Mesenchymal stem cell (in vitro differentiated cells and primary cell): ENCODE measurements around the gene CT47C1.
"Not testable (repeated sequence)": the region's sequence is repeated elsewhere in the genome, so short reads cannot be mapped to it uniquely, and the experiment has no call there.

Experiments
- DNase-seq: peaks from one replicate; pipeline ENCODE4 v3.0.0-alpha.2; 2013
- H2AFZ ChIP-seq: one replicate; pipeline ENCODE4 v1.6.1; 2013; ENCODE audit warnings: low read depth, mild to moderate bottlenecking, control low read depth, inconsistent platforms, low read length, moderate library complexity
- H2AK5ac ChIP-seq: 2 replicates; pipeline ENCODE4 v1.6.1; 2013; ENCODE audit warnings: low read length, moderate library complexity, mild to moderate bottlenecking, inconsistent platforms; ENCODE audit not compliant: severe bottlenecking
- H2BK120ac ChIP-seq: one replicate; pipeline ENCODE4 v1.6.1; 2013; ENCODE audit warnings: low read depth, mild to moderate bottlenecking, inconsistent platforms, low read length, moderate library complexity
- H2BK12ac ChIP-seq, 2 experiments: one replicate each; pipeline ENCODE4 v1.6.1; 2013; ENCODE audit warnings: inconsistent platforms in 2 of 2, low read length in 2 of 2, mild to moderate bottlenecking in 2 of 2, moderate library complexity in 2 of 2, control low read depth in 1 of 2
- H2BK15ac ChIP-seq: one replicate; pipeline ENCODE4 v1.6.1; 2013; ENCODE audit warnings: mild to moderate bottlenecking, low read depth, inconsistent platforms; ENCODE audit not compliant: poor library complexity, severe bottlenecking
- H2BK5ac ChIP-seq: 2 replicates; pipeline ENCODE4 v1.6.1; 2013; ENCODE audit warnings: low read depth, mild to moderate bottlenecking, low read length, control low read depth, inconsistent platforms; ENCODE audit not compliant: poor library complexity, severe bottlenecking
- H3K14ac ChIP-seq, 2 experiments: one replicate each; pipeline ENCODE4 v1.6.1; 2013; ENCODE audit warnings: inconsistent platforms in 2 of 2, low read length in 2 of 2, control low read depth in 1 of 2, mild to moderate bottlenecking in 1 of 2, moderate library complexity in 1 of 2
- H3K18ac ChIP-seq, 2 experiments: one replicate each; pipeline ENCODE4 v1.6.1; 2013; ENCODE audit warnings: inconsistent platforms in 2 of 2, low read length in 2 of 2, control low read depth in 1 of 2, low read depth in 1 of 2, mild to moderate bottlenecking in 1 of 2
- H3K23ac ChIP-seq, 2 experiments: one replicate each; pipeline ENCODE4 v1.6.1; 2013; ENCODE audit warnings: inconsistent platforms in 2 of 2, low read length in 2 of 2, mild to moderate bottlenecking in 2 of 2, moderate library complexity in 2 of 2, control low read depth in 1 of 2
- H3K27ac ChIP-seq: 2 replicates; pipeline ENCODE4 v1.5.1; 2013; ENCODE audit warnings: mild to moderate bottlenecking, moderate library complexity, low read length, control low read depth, inconsistent platforms; ENCODE audit not compliant: poor library complexity, severe bottlenecking
- H3K27me3 ChIP-seq, 2 experiments: 2 replicates each; pipeline versions ENCODE4 v1.6.1 to v1.7.0; 2013; ENCODE audit warnings: low read length in 2 of 2, mild to moderate bottlenecking in 2 of 2, moderate library complexity in 2 of 2, control low read depth in 1 of 2, inconsistent platforms in 1 of 2; ENCODE audit not compliant: control insufficient read depth in 1 of 2, insufficient read depth in 1 of 2
- H3K36me3 ChIP-seq, 2 experiments: 2 replicates each; pipeline versions ENCODE4 v1.6.1 to v1.7.0; 2013; ENCODE audit warnings: low read length in 2 of 2, control low read depth in 1 of 2, inconsistent platforms in 1 of 2, low read depth in 1 of 2, mild to moderate bottlenecking in 1 of 2; ENCODE audit not compliant: insufficient read depth in 2 of 2, control insufficient read depth in 1 of 2
- H3K4ac ChIP-seq, 2 experiments: one replicate each; pipeline ENCODE4 v1.6.1; 2013; ENCODE audit warnings: inconsistent platforms in 2 of 2, low read length in 2 of 2, mild to moderate bottlenecking in 2 of 2, moderate library complexity in 2 of 2, control low read depth in 1 of 2, low read depth in 1 of 2
- H3K4me1 ChIP-seq: 2 replicates; pipeline ENCODE4 v1.6.1; 2013; ENCODE audit warnings: low read depth, low read length, control low read depth; ENCODE audit not compliant: control insufficient read depth, insufficient read depth
- H3K4me2 ChIP-seq: 2 replicates; pipeline ENCODE4 v1.6.1; 2013; ENCODE audit warnings: low read length, mild to moderate bottlenecking, inconsistent platforms; ENCODE audit not compliant: poor library complexity, severe bottlenecking
- H3K4me3 ChIP-seq, 2 experiments: 2 replicates each; pipeline versions ENCODE4 v1.5.1 to v1.7.0; 2013; ENCODE audit warnings: low read length in 2 of 2, mild to moderate bottlenecking in 2 of 2, control low read depth in 1 of 2, low read depth in 1 of 2; ENCODE audit not compliant: insufficient read depth in 1 of 2
- H3K79me1 ChIP-seq: replicated peaks from 2 replicates; pipeline ENCODE4 v1.6.1; 2013; ENCODE audit warnings: mild to moderate bottlenecking, control low read depth, low read length, inconsistent platforms; ENCODE audit not compliant: poor library complexity, severe bottlenecking
- H3K9ac ChIP-seq: 2 replicates; pipeline ENCODE4 v1.7.0; 2013; ENCODE audit warnings: mild to moderate bottlenecking, low read length, moderate library complexity
- H3K9me3 ChIP-seq: 2 replicates; pipeline ENCODE4 v1.7.0; 2013; ENCODE audit warnings: mild to moderate bottlenecking, low read length; ENCODE audit not compliant: control insufficient read depth
- H4K8ac ChIP-seq: one replicate; pipeline ENCODE4 v1.6.1; 2013; ENCODE audit warnings: inconsistent platforms, mild to moderate bottlenecking, low read length, moderate library complexity
- H4K91ac ChIP-seq: one replicate; pipeline ENCODE4 v1.6.1; 2013; ENCODE audit warnings: mild to moderate bottlenecking, low read length, inconsistent platforms
- WGBS: methylation state at CpG from one replicate; pipeline ENCODE4 v1.1.7; 2013; ENCODE audit warnings: mixed read lengths; 5-methylcytosine and 5-hydroxymethylcytosine counted together

CT47C1 gene

GRCh38 chrX:119028733-119029330 is 44.0 kb upstream of the CT47C1 start:
- no peak overlapping the region for H3K4me2 ChIP-seq
- no peaks in the 10 kb centered on the region for H3K4me1 ChIP-seq
- H3K27me3 ChIP-seq: no peaks in the 10 kb centered on the region
- H2AFZ ChIP-seq: no peak overlapping the region
- H3K4me3 ChIP-seq: no peak overlapping the region
- H3K9me3 ChIP-seq: peaks cover 18% of the 10 kb centered on the region
- H3K23ac ChIP-seq: no peak overlapping the region
- no peak overlapping the region for H2BK5ac ChIP-seq
- no peaks in the 10 kb centered on the region for H3K79me1 ChIP-seq
- no peak for DNase-seq
- H2BK15ac ChIP-seq: no peak overlapping the region
- no peak overlapping the region for H2BK12ac ChIP-seq
- no peak overlapping the region for H3K9ac ChIP-seq
- WGBS: no CpG with 5 or more reads among the region's 1 CpG
- H2AK5ac ChIP-seq: no peak overlapping the region
- H3K18ac ChIP-seq: no peak overlapping the region
- H3K4ac ChIP-seq: no peak overlapping the region
- no peak overlapping the region for H2BK120ac ChIP-seq
- no peaks in the 10 kb centered on the region for H3K36me3 ChIP-seq
- no peak overlapping the region for H4K8ac ChIP-seq
- no peak overlapping the region for H3K27ac ChIP-seq
- H4K91ac ChIP-seq: no peak overlapping the region
- H3K14ac ChIP-seq: no peak overlapping the region

- not testable (repeated sequence) for H3K27me3 ChIP-seq, H3K27ac ChIP-seq, H2BK12ac ChIP-seq, H3K23ac ChIP-seq, H2AFZ ChIP-seq, H2BK120ac ChIP-seq, H3K18ac ChIP-seq, DNase-seq, H2AK5ac ChIP-seq, H2BK5ac ChIP-seq, H3K4me1 ChIP-seq, H3K36me3 ChIP-seq, H3K4me2 ChIP-seq, H4K91ac ChIP-seq, H3K4ac ChIP-seq, H4K8ac ChIP-seq, H3K9ac ChIP-seq, H2BK15ac ChIP-seq, H3K79me1 ChIP-seq, H3K14ac ChIP-seq, H3K4me3 ChIP-seq
- peaks cover 24% of the 10 kb centered on the region for H3K9me3 ChIP-seq
- WGBS: 96% methylated on average over 6 of the region's 10 CpGs
Observed at GRCh38 chrX:119029656-119030055, 43.1 kb upstream of the CT47C1 start.

GRCh38 chrX:119030990-119031389 is 41.8 kb upstream of the CT47C1 start:
- Histone ChIP-seq H3K27ac (no peak overlapping the region), H3K79me1 (no peaks in the 10 kb centered on the region), H2BK12ac (no peak overlapping the region), H4K8ac (no peak overlapping the region), H3K9ac (no peak overlapping the region), H3K9me3 (peaks cover 22% of the 10 kb centered on the region), H3K14ac (no peak overlapping the region), H3K27me3 (no peaks in the 10 kb centered on the region), H4K91ac (no peak overlapping the region), H3K4me3 (no peak overlapping the region), H2AK5ac (no peak overlapping the region), H3K18ac (no peak overlapping the region), H3K23ac (no peak overlapping the region), H2BK120ac (no peak overlapping the region), H3K4me1 (no peaks in the 10 kb centered on the region), H3K4me2 (no peak overlapping the region), H2AFZ (no peak overlapping the region), H2BK5ac (no peak overlapping the region), H3K36me3 (no peaks in the 10 kb centered on the region), H3K4ac (no peak overlapping the region), H2BK15ac (no peak overlapping the region)
- DNase-seq: no peak

GRCh38 chrX:119036107-119037029 is 36.4 kb upstream of the CT47C1 start:
- H3K36me3 ChIP-seq: no peaks in the 10 kb centered on the region
- no peak overlapping the region for H4K91ac ChIP-seq
- H3K14ac ChIP-seq: no peak overlapping the region
- H3K4ac ChIP-seq: no peak overlapping the region
- no peak for DNase-seq
- H2BK15ac ChIP-seq: no peak overlapping the region
- no peak overlapping the region for H3K27ac ChIP-seq
- no peak overlapping the region for H2BK12ac ChIP-seq
- peaks cover 17% of the 10 kb centered on the region for H3K9me3 ChIP-seq
- no peak overlapping the region for H3K9ac ChIP-seq
- no peak overlapping the region for H3K18ac ChIP-seq
- no peak overlapping the region for H3K4me2 ChIP-seq
- H3K4me1 ChIP-seq: peaks cover 2% of the 10 kb centered on the region
- no peak overlapping the region for H3K23ac ChIP-seq
- H3K4me3 ChIP-seq: no peak overlapping the region
- no peaks in the 10 kb centered on the region for H3K79me1 ChIP-seq
- H3K27me3 ChIP-seq: no peaks in the 10 kb centered on the region
- H2BK120ac ChIP-seq: no peak overlapping the region
- H2BK5ac ChIP-seq: no peak overlapping the region
- 100% methylated on average over 2 of the region's 4 CpGs for WGBS
- H2AFZ ChIP-seq: no peak overlapping the region
- H2AK5ac ChIP-seq: no peak overlapping the region
- no peak overlapping the region for H4K8ac ChIP-seq
